K562 (cell line): ENCODE measurements around the gene MERTK. TPM values are rescaled to one million over a fixed set of nuclear protein-coding genes. Genes with fewer than 3 reads are reported as not detected.

Experiments used
- ARID4B ChIP-seq: sonication (generic); formaldehyde crosslinking; IDR thresholded peaks from 2 replicates; pipeline ENCODE4 v1.8.0; 2022; ENCODE audit warnings: mild to moderate bottlenecking, missing genetic modification reagents
- BRF1 ChIP-seq: IDR thresholded peaks from 3 replicates; pipeline ENCODE4 v1.6.1; 2011; ENCODE audit warnings: borderline replicate concordance, mild to moderate bottlenecking; ENCODE audit not compliant: insufficient read length; ENCODE audit errors: extremely low read depth
- CEBPZ ChIP-seq: fragments of 150-350 bp; IDR thresholded peaks from 2 replicates; pipeline ENCODE4 v1.6.1; 2014; ENCODE audit warnings: low read depth, mild to moderate bottlenecking, low read length, borderline replicate concordance
- CREB5 ChIP-seq: fragments of 250-450 bp; sonication (Bioruptor Pico); IDR thresholded peaks from 2 replicates; pipeline ENCODE4 v1.5.0; 2020; ENCODE audit warnings: mild to moderate bottlenecking
- E2F1 ChIP-seq: sonication (generic); formaldehyde crosslinking; IDR thresholded peaks from 2 replicates; pipeline ENCODE4 v1.8.1; 2023; ENCODE audit warnings: mild to moderate bottlenecking, missing genetic modification reagents, moderate library complexity
- ERF ChIP-seq: fragments of 450-650 bp; formaldehyde crosslinking; IDR thresholded peaks from 2 replicates; pipeline ENCODE4 v1.4.0; 2020; ENCODE audit warnings: mild to moderate bottlenecking, mixed read lengths
- GATAD2B ChIP-seq: fragments of 450-650 bp; IDR thresholded peaks from 2 replicates; pipeline ENCODE4 v1.6.1; 2017; ENCODE audit warnings: mild to moderate bottlenecking, borderline replicate concordance
- MTF1 ChIP-seq: fragments of 250-450 bp; sonication (Bioruptor Pico); IDR thresholded peaks from 2 replicates; pipeline ENCODE4 v1.9.0; 2021; ENCODE audit warnings: moderate library complexity, mild to moderate bottlenecking, inconsistent platforms, borderline replicate concordance
- PHF21A ChIP-seq: fragments of 450-650 bp; IDR thresholded peaks from 2 replicates; pipeline ENCODE4 v1.6.1; 2017; ENCODE audit warnings: low read depth, borderline replicate concordance
- VEZF1 ChIP-seq: fragments of 200-800 bp; sonication (Bioruptor generic); IDR thresholded peaks from 2 replicates; pipeline ENCODE4 v1.6.1; 2017; ENCODE audit warnings: missing genetic modification characterization, missing compliant biosample characterization
- ZNF668 ChIP-seq: fragments of 250-450 bp; sonication (Bioruptor Pico); IDR thresholded peaks from 2 replicates; pipeline ENCODE4 v1.8.0; 2022; ENCODE audit warnings: mild to moderate bottlenecking, inconsistent platforms
- polyA plus RNA-seq, 8 experiments: library from polyadenylated mRNA; depleted of rRNA in 4 of 8; stranded (reverse) in 5 of 8; unstranded in 3 of 8; fragments of >200 nt; fragmentation: Nextera tagmentation in 2 of 8; fragmentation: Illumina TruSeq in 1 of 8; extraction: Ambion mirVana in 2 of 8; extraction: Trizol in 1 of 8; gene quantifications; 2 replicates each; pipeline versions ENCODE4 v1.2.1 to v1.2.3, GENCODE V29; 2011 to 2014; ENCODE audit warnings: inconsistent platforms in 1 of 8, missing spikeins in 1 of 8
- total RNA-seq, 7 experiments: library from RNA; depleted of rRNA in 6 of 7; stranded (reverse); fragments of >200 nt in 6 of 7; fragmentation: Illumina TruSeq in 2 of 7; extraction: Trizol in 2 of 7; gene quantifications; 2 replicates each; pipeline versions ENCODE4 v1.2.1 to v1.2.3, GENCODE V29; 2011 to 2021; ENCODE audit warnings: low replicate concordance in 1 of 7
- TF ChIP-seq, protein P1 (sequence below): fragments of 450-650 bp; IDR thresholded peaks from one replicate; pipeline ENCODE4 v1.6.1; 2018; ENCODE audit warnings: mild to moderate bottlenecking, moderate library complexity; ENCODE audit not compliant: partially characterized antibody

Gene MERTK
- total and polyA plus RNA-seq, 9 of the 15 experiments (the other 6 are each of a cell fraction or from before 2014, with no cell fraction given) = 0.23 to 1.6 (median 0.74) TPM

GRCh38 chr2:112021781-112022231 lies 123.4 kb downstream of the MERTK start (continued):
- no peak for TF ChIP-seq PHF21A
- no peak for TF ChIP-seq ZNF668 (CRISPR knock-in tag)
- TF ChIP-seq ERF (CRISPR knock-in tag) = no peak
- no peak for TF ChIP-seq CEBPZ
- no peak for TF ChIP-seq GATAD2B
- TF ChIP-seq ARID4B (CRISPR knock-in tag) = no peak
- TF ChIP-seq E2F1 = no peak
- no peak for TF ChIP-seq CREB5 (CRISPR knock-in tag)
- no peak for TF ChIP-seq VEZF1
- TF ChIP-seq MTF1 = no peak
- TF ChIP-seq BRF1 = no peak
- TF ChIP-seq, protein P1, sequence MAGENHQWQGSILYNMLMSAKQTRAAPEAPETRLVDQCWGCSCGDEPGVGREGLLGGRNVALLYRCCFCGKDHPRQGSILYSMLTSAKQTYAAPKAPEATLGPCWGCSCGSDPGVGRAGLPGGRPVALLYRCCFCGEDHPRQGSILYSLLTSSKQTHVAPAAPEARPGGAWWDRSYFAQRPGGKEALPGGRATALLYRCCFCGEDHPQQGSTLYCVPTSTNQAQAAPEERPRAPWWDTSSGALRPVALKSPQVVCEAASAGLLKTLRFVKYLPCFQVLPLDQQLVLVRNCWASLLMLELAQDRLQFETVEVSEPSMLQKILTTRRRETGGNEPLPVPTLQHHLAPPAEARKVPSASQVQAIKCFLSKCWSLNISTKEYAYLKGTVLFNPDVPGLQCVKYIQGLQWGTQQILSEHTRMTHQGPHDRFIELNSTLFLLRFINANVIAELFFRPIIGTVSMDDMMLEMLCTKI = no peak
